NCI-H2107 (cell line): ENCODE results near the gene CEACAM19.
"Not testable (repeated sequence)": the region's sequence is repeated elsewhere in the genome, so short reads cannot be mapped to it uniquely, and the experiment has no call there.

ENCODE experiments used
- DNase-seq: peaks from one replicate; lab custom pipeline; 2025; lab: John Stamatoyannopoulos, UW

CEACAM19 gene

GRCh38 chr19:44645407-44646048 lies 25.8 kb upstream of the CEACAM19 start:
- no peak for DNase-seq

DNA sequence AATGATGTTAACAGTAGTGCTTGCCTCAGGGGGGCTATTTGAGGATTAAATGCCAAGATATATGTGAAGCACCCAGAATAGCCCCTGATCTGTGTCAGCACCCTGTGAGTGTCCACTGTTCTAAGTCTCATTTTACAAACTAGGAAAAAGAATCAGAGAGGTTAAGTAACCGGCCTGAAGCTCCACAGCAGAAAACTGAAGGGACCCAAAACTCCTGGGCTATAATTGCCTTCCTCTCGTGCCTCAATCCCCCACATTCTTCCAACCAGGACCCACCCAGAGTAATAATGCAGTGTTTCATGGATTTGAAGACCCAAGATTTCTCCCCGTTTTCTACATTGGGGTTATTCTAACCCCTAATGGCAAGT lies 25.2 kb upstream of the CEACAM19 start:
- DNase-seq: no peak

GRCh38 chr19:44647144-44647543 lies 24.1 kb upstream of the CEACAM19 start:
- DNase-seq: no peak

DNA sequence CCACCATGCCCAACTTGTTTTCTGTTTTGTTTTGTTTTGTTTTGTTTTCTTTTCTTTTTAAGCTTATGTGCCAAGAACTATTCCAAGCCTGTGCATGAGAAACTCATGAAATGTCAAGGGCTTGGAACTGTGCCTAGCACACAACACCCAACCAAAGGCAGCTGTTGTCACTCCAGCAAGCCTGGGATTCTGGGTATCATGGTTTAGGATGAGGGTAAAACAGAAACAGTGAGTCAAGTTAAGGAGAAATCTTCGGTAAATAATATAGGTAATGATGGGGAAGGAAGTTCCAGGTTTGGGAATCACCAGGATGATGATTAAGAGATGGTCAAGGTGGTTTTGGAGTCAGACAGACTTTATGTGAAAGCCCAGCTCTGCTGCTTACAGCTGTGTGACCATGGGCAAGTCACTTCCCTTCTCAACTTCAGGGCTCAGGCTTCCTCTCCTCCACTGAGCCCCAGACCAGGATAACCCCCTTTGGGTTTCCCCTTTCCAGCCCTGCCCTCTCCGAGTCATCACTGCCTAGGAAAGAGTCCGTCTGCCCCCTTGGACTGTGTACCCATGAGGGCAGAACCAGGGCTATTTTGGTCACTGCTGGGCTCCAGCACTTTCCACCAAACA lies 22.5 kb upstream of the CEACAM19 start:
- no peak for DNase-seq

DNA sequence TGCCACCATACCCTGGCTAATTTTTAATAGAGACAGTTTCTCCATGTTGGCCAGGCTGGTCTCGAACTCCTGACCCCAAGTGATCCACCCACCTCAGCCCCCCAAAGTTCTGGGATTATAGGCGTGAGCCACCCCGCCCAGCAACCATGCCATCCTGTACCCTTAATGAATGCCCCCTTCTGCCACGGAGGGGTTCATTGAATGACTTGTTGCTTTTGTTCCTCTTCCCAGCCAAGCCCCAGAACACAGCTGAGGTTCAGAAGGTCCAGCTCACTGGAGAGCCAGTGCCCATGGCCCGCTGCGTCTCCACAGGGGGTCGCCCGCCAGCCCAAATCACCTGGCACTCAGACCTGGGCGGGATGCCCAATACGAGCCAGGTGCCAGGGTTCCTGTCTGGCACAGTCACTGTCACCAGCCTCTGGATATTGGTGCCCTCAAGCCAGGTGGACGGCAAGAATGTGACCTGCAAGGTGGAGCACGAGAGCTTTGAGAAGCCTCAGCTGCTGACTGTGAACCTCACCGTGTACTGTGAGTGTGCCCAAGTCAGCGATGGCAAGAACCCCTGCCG lies 21.6 kb upstream of the CEACAM19 start:
- DNase-seq: no peak

GRCh38 chr19:44653343-44653742 lies 17.9 kb upstream of the CEACAM19 start:
- no peak for DNase-seq

GRCh38 chr19:44653977-44654774 lies 17.1 kb upstream of the CEACAM19 start:
- peak; percentile 65 for DNase-seq

DNA sequence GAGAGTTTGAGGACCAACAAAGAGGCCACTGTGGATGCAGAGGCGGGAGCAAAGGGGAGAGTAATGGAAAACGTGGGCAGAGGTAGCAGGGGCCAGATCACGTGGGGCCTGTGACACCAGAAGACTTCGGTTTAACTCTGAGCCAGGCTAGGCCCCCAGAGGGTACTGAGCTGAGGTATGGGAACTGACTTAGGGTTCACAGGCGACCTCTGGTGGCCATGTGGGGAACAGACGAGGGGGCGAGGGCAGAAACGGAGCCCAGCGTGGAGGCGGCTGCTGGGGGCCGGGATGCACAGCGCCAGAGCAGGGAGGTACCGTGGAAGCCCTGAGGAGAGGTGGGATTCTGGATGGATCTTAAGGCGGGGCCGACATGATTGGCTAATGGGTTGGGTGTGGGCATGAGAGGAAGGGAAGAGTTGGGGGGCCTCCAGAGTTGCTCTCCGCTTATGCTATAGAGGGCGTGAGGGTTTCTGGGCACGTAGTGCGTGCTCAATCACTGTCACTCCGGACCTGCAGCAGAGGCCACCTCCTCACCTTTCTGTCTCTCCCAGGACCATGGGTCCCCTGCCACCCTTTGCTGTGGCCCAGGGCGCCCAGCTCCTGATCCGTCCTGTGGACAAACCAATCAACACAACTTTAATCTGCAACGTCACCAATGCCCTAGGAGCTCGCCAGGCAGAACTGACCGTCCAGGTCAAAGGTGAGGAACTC lies 13.9 kb upstream of the CEACAM19 start:
- no peak for DNase-seq

DNA sequence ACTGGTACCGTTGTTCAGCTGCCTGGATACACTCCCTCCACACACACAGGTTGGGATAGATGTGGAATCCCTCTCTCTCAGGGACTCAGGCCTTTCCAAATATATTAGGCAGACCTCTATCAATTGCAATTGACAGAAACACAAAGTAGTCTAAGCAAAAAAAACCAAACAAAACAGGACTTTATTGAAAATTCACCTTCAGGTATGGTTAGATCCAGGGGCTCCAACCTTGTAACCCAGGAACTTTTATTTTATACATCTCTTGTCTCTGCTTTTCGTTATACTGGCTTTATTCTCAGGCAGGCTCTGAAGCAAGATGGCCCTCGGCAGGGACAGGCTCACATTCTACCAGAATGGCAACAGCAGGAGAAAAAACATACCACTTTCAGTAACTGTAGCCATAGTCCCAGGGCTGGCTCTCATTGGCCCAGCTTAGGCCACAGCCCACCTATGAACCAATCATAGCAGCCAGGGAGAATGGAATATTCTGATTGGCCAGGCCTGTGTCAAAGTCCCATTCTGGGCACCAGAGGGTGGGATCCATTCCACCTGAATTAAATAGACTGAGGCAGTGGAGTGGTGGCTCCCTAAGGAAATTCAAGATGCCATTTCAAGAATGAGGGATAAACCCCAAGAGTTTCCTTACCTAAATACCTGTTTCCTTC lies 13.1 kb upstream of the CEACAM19 start:
- no peak for DNase-seq

GRCh38 chr19:44660081-44660480 lies 11.2 kb upstream of the CEACAM19 start:
- DNase-seq: no peak

DNA sequence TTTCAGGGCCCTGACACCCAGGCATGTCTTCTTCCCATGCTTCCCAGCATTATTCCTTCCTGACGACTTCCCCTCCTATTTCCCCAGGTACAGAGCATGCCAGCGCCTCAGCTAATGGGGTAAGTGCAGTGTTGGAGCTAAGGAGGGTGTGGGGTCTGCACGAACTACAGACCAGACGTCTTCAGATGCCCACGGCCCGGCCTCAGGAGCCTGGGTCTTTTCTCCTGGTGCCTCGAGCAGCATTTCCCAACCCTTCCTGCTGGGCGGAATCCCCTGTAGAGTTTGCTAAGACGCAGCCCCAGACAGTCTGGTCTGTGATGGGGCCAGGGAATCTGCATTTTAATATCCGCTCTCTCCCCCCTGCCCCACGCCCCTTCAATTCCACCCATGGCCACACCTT lies 10.1 kb upstream of the CEACAM19 start:
- DNase-seq: no peak

- DNase-seq: no peak
These were observed 9.4 kb upstream of the CEACAM19 start for GRCh38 chr19:44661904-44662303.

GRCh38 chr19:44662691-44663385 lies 8.4 kb upstream of the CEACAM19 start:
- DNase-seq: no peak

DNA sequence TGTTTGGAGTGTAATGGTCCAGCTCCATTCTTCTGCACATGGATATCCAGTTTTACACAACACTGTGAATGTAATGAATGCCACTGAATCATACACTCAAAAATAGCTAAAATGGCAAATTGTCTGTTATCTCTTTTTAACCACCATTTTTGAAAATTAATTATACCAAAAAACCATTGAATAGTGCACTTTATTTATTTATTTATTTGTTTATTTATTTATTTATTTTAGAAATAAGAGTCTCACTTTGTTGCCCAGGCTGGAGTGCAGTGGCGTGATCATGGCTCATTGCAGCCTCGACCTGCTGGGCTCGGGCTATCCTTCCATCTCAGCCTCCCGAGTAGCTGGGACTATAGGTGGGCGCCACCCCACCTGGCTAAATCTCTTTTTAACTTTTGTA lies 7.3 kb upstream of the CEACAM19 start:
- DNase-seq: no peak

- no peak for DNase-seq
These were observed 6.3 kb upstream of the CEACAM19 start for GRCh38 chr19:44664976-44665375.

DNA sequence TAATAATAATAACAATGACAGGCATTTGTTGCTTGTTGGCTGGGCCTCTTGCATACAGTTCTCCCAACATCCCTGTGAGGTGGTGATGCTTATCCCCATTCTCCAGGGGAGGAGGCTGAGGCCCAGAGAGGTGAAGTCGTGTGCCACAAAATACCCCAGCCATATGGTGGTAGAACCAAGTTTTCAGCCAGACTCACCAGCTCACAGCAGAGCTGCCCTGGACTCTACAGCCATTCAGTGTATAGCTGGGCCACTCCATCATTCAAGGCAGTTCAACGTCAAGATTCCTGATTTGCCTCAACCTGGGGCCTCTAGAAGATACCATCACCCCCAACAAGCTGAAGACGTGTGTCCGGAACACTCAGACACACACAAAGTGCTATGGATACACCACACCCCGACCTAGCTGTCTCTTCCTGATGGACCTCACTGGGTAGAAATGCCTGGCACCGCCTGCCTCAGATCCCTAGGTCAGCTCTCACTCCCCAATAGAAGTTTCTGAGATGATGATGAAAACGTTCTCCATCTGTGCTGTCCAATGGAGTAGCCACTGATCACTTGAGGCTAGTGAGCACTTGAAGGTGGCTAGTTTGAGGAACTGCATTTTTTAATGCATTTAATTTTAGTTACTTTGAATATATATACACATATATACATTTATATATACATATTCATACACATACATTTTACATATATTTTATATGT lies 4.3 kb upstream of the CEACAM19 start:
- no peak for DNase-seq

GRCh38 chr19:44668985-44669764 lies 2.1 kb upstream of the CEACAM19 start:
- no peak for DNase-seq

DNA sequence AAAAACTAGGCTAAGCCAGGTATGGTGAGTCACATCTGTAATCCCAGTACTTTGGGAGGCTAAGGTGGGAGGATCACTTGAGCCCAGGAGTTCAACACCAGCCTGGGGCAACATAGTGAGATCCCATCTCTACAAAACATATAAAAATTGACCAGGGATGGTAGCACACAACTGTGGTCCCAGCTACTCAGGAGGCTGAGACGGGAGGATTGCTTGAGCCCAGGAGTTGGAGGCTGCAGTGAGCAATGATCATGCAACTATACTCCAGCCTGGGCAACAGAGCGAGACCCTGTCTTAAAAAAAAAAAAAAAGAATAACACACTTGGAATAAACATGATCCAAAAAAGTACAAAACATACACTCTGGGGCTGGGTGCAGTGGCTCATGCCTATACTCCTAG lies 1.3 kb upstream of the CEACAM19 start:
- DNase-seq: not testable (repeated sequence)

DNA sequence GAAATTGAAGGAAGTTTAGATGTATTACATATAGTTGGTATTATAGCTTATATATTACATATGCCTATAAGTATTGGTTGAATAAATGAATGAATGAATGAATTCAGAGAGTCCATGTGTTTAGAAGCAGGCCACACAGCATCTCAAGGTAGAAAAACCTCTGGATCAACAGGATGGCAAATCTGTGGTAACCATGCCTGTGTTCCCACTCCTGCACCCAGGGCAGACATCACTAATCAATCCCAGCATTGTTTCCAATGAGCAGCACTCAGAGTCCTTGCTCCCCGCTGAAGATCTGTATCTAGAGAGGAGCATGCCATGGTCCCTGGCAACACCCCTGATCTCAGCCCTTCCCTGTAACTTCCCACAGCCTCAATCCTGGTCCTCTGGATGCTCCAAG lies 944 bp downstream of the CEACAM19 start:
- DNase-seq: no peak

GRCh38 chr19:44673510-44673909 lies 2.2 kb downstream of the CEACAM19 start:
- no peak for DNase-seq
